Measurements from ENCODE around the gene SF1.

- TF ChIP-seq CTCF (IDR thresholded peaks at IDR 0.05; ENCODE audit: poor library complexity) (no peak), EZH2phosphoT487 (IDR thresholded peaks at IDR 0.05; ENCODE audit: low read depth, severe bottlenecking, unreplicated experiment) (no peak)
Measured at GRCh38 chr11:64715756-64716472, 62.4 kb downstream of the SF1 start.
